GM12878 (cell line): Measurements from ENCODE around the gene ULBP2. TPM values are rescaled to one million over a fixed set of nuclear protein-coding genes. Genes with fewer than 3 reads are reported as not detected.

Experiments used
- ATAC-seq: fragments of 200-7000 bp; cut with Tn5 transposase; 3 replicates; pipeline ENCODE4 v1.9.1; 2020; ENCODE audit warnings: mild to moderate bottlenecking, moderate library complexity
- BruUV-seq: library from RNA; stranded (reverse); fragments of 400-500 nt; replicated peaks from 2 replicates; lab custom pipeline; 2021; lab: Mats Ljungman, UMichigan
- CTCF ChIA-PET: fragments of 300-600 bp; sonication (Branson Sonifier 250); formaldehyde crosslinking; extraction: SDS; loops from one replicate; lab custom pipeline; 2021; ENCODE audit warnings: inconsistent platforms; lab: Yijun Ruan, JAX
- POLR2A ChIA-PET: fragments of 350-600 bp; formaldehyde crosslinking; extraction: SDS; loops from one replicate; lab custom pipeline; 2021; ENCODE audit warnings: inconsistent platforms; lab: Charles Lee
- RAD21 ChIA-PET: fragments of 300-600 bp; sonication (Branson Sonifier 250); formaldehyde crosslinking; loops from one replicate; lab custom pipeline; 2023; ENCODE audit warnings: antibody characterized with exemption; ENCODE audit not compliant: unreplicated experiment; lab: Charles Lee
- SMC1A ChIA-PET: fragments of 300-600 bp; sonication (Branson Sonifier 250); formaldehyde crosslinking; loops from one replicate; lab custom pipeline; 2023; ENCODE audit not compliant: unreplicated experiment, uncharacterized antibody; lab: Charles Lee
- DNase-seq: peaks from one replicate; pipeline ENCODE4 v3.0.0-alpha.2; 2011; ENCODE audit warnings: low read depth, low spot score
- FAIRE-seq: peaks from 3 replicates; lab custom pipeline; 2011; peaks lifted over from hg19 to GRCh38; lab: Jason Lieb, UNC
- H2AFZ ChIP-seq: 2 replicates; pipeline ENCODE4 v1.6.0; 2011; ENCODE audit warnings: low read depth, low read length, control low read depth; ENCODE audit not compliant: control insufficient read depth
- H3K27ac ChIP-seq: 2 replicates; pipeline ENCODE4 v1.5.1; 2011; ENCODE audit warnings: control low read depth; ENCODE audit not compliant: control insufficient read depth, insufficient read depth
- H3K27me3 ChIP-seq, 2 experiments: replicated peaks in 1 of 2; 2 replicates each; pipeline versions ENCODE4 v1.6.0 to v1.6.1; 2011; ENCODE audit warnings: low read length in 1 of 2; ENCODE audit not compliant: control insufficient read depth in 2 of 2, insufficient read depth in 2 of 2
- H3K36me3 ChIP-seq, 2 experiments: 2 replicates each; pipeline ENCODE4 v1.5.1; 2011; ENCODE audit warnings: low read length in 1 of 2; ENCODE audit not compliant: control insufficient read depth in 2 of 2, insufficient read depth in 2 of 2
- H3K4me1 ChIP-seq: 2 replicates; pipeline ENCODE4 v1.6.1; 2011; ENCODE audit warnings: mild to moderate bottlenecking, low read length, moderate library complexity, mixed read lengths; ENCODE audit not compliant: control insufficient read depth, insufficient read depth
- H3K4me2 ChIP-seq: 2 replicates; pipeline ENCODE4 v1.6.0; 2011; ENCODE audit warnings: control low read depth; ENCODE audit not compliant: control insufficient read depth, insufficient read depth
- H3K4me3 ChIP-seq: fragments of 200-600 bp; sonication (generic); 2 replicates; pipeline ENCODE4 v1.5.1; 2016
- H3K79me2 ChIP-seq: 2 replicates; pipeline ENCODE4 v1.6.0; 2011; ENCODE audit warnings: low read length; ENCODE audit not compliant: control insufficient read depth, insufficient read depth
- H3K9ac ChIP-seq: 2 replicates; pipeline ENCODE4 v1.8.0; 2011; ENCODE audit warnings: low read length, control low read depth, mixed read lengths; ENCODE audit not compliant: control insufficient read depth, insufficient read depth
- H3K9me3 ChIP-seq: replicated peaks from 3 replicates; pipeline ENCODE4 v1.5.1; 2011; ENCODE audit warnings: mild to moderate bottlenecking, low read length; ENCODE audit not compliant: control insufficient read depth, insufficient read depth
- H4K20me1 ChIP-seq: 2 replicates; pipeline ENCODE4 v1.6.0; 2011; ENCODE audit not compliant: control insufficient read depth, insufficient read depth
- ATF7 ChIP-seq: fragments of 450-650 bp; IDR thresholded peaks from 2 replicates; pipeline ENCODE4 v1.6.1; 2016; ENCODE audit warnings: low read depth, mild to moderate bottlenecking
- E2F8 ChIP-seq: fragments of 450-650 bp; IDR thresholded peaks from 2 replicates; pipeline ENCODE4 v1.6.1; 2018; ENCODE audit warnings: mild to moderate bottlenecking, low read depth, moderate library complexity; ENCODE audit not compliant: partially characterized antibody
- ESRRA ChIP-seq: IDR thresholded peaks from 2 replicates; pipeline ENCODE4 v1.6.1; 2012; ENCODE audit warnings: mild to moderate bottlenecking, low read length, improper control_type of control experiment
- HDGF ChIP-seq: fragments of 450-650 bp; IDR thresholded peaks from 2 replicates; pipeline ENCODE4 v1.6.1; 2016; ENCODE audit warnings: antibody characterized with exemption
- KDM1A ChIP-seq: fragments of 200-600 bp; sonication (generic); IDR thresholded peaks from 2 replicates; pipeline ENCODE4 v1.6.1; 2016; ENCODE audit warnings: borderline replicate concordance
- MTA2 ChIP-seq: fragments of 450-650 bp; IDR thresholded peaks from 2 replicates; pipeline ENCODE4 v1.6.1; 2016; ENCODE audit warnings: low read depth, mild to moderate bottlenecking, moderate library complexity
- NFXL1 ChIP-seq: fragments of 450-650 bp; IDR thresholded peaks from 2 replicates; pipeline ENCODE4 v1.6.1; 2017; ENCODE audit warnings: antibody characterized with exemption, mild to moderate bottlenecking, borderline replicate concordance
- RELB ChIP-seq: fragments of 450-650 bp; IDR thresholded peaks from 2 replicates; pipeline ENCODE4 v1.6.1; 2017; ENCODE audit warnings: low read depth, mild to moderate bottlenecking, moderate library complexity
- TAF1 ChIP-seq: IDR thresholded peaks from 2 replicates; pipeline ENCODE4 v1.6.1; 2011; ENCODE audit warnings: mild to moderate bottlenecking, low read depth, low read length, borderline replicate concordance
- WGBS: methylation state at CpG from one replicate; pipeline ENCODE4 v1.1.6; 2016; ENCODE audit warnings: low lambda C conversion rate; ENCODE audit not compliant: insufficient replicate concordance, insufficient coverage; ENCODE audit errors: missing lambda C conversion rate; 5-methylcytosine and 5-hydroxymethylcytosine counted together
- in situ Hi-C: fragments of 300-500 bp; cut with MboI; formaldehyde crosslinking; loops from 9 replicates; pipeline ENCODE4 v1.14.3; 2018; ENCODE audit warnings: mixed read lengths
- intact Hi-C: fragments of 100-400 bp; cut with micrococcal nuclease; formaldehyde crosslinking; loops from one replicate; pipeline ENCODE4 v1.14.2; 2022; ENCODE audit not compliant: unreplicated experiment
- polyA plus RNA-seq, 11 experiments: library from polyadenylated mRNA; depleted of rRNA in 4 of 11; unstranded in 6 of 11; stranded (reverse) in 5 of 11; fragments of >200 nt; fragmentation: Nextera tagmentation in 4 of 11; fragmentation: Illumina TruSeq in 1 of 11; extraction: Ambion mirVana in 4 of 11; extraction: Trizol in 1 of 11; gene quantifications; 1 replicate in 1 of 11; 2 replicates in 10 of 11; pipeline versions ENCODE4 v1.2.1 to v1.2.3, GENCODE V29; 2011 to 2016; ENCODE audit warnings: inconsistent platforms in 2 of 11, missing spikeins in 2 of 11, low read depth in 1 of 11
- total RNA-seq, 4 experiments: library from RNA; depleted of rRNA in 3 of 4; stranded (reverse); fragments of >200 nt in 3 of 4; fragmentation: Illumina TruSeq in 1 of 4; extraction: Trizol in 1 of 4; gene quantifications; 2 replicates each; pipeline versions ENCODE4 v1.2.1 to v1.2.3, GENCODE V29; 2013 to 2021

Gene ULBP2
- total and polyA plus RNA-seq, 10 of the 15 experiments (the other 5 are each of a cell fraction or from before 2014, with no cell fraction given) = 0.16 to 2.5 (median 0.22) TPM; not detected in 3

GRCh38 chr6:149933036-149933435 lies 8.8 kb upstream of the ULBP2 start:
- Histone ChIP-seq H3K4me2 (no peak overlapping the region), H3K4me3 (no peak overlapping the region), H3K27me3 (peaks cover 6 to 8% of the 10 kb centered on the region in 2 experiments), H3K9ac (no peak overlapping the region), H3K36me3 (no peaks in the 10 kb centered on the region), H2AFZ (no peak overlapping the region), H3K79me2 (no peaks in the 10 kb centered on the region), H4K20me1 (no peaks in the 10 kb centered on the region; the same call in 1 of the 2 replicates), H3K9me3 (no peaks in the 10 kb centered on the region), H3K4me1 (peaks cover under 1% of the 10 kb centered on the region; the same call in 1 of the 2 replicates), H3K27ac (no peak overlapping the region)
- ATAC-seq (no peak), FAIRE-seq (no peak), DNase-seq (no peak)
- TF ChIP-seq HDGF (no peak), RELB (no peak)
- BruUV-seq = no TSS peak
- ChIA-PET POLR2A (no interaction called here), CTCF (interaction anchor here (1.4 to 1.5 kb wide), 2 partner anchors 84 to 85 kb away, joined by 3 to 4 read pairs; no protein-coding TSS in a partner anchor), SMC1A (interaction anchor here (1.4 kb wide), 1 partner anchor 101 kb away, joined by 3 read pairs; no protein-coding TSS in a partner anchor), RAD21 (no interaction called here)
- intact Hi-C loops = loop anchor here (10.0 kb wide), 3 partner anchors 208 to 882 kb away; no protein-coding TSS in a partner anchor
- WGBS = 39% methylated on average over 3 of the region's 5 CpGs
- in situ Hi-C loops = loop anchor here (10.0 kb wide), 1 partner anchor 882 kb away; no protein-coding TSS in a partner anchor

GRCh38 chr6:149933461-149933860 lies 8.4 kb upstream of the ULBP2 start:
- Histone ChIP-seq H2AFZ (no peak overlapping the region), H3K4me2 (no peak overlapping the region), H3K36me3 (no peaks in the 10 kb centered on the region), H3K4me3 (no peak overlapping the region), H3K27ac (no peak overlapping the region), H3K4me1 (peaks cover 4% of the 10 kb centered on the region), H3K79me2 (no peaks in the 10 kb centered on the region), H3K27me3 (peaks cover 6 to 8% of the 10 kb centered on the region in 2 experiments), H4K20me1 (no peaks in the 10 kb centered on the region; the same call in none of the 2 replicates), H3K9ac (no peak overlapping the region), H3K9me3 (no peaks in the 10 kb centered on the region)
- RAD21 ChIA-PET = no interaction called here
- 12% methylated on average over 3 of the region's 3 CpGs for WGBS
- FAIRE-seq = no peak
- SMC1A ChIA-PET = interaction anchor here (1.4 kb wide), 1 partner anchor 100 kb away, joined by 3 read pairs; no protein-coding TSS in a partner anchor
- intact Hi-C loops (loop anchor here (10.0 kb wide), 3 partner anchors 209 to 881 kb away; no protein-coding TSS in a partner anchor), in situ Hi-C loops (loop anchor here (10.0 kb wide), 1 partner anchor 881 kb away; no protein-coding TSS in a partner anchor)
- no TSS peak for BruUV-seq
- POLR2A ChIA-PET = no interaction called here
- no peak for DNase-seq
- CTCF ChIA-PET = interaction anchor here (1.4 to 1.5 kb wide), 2 partner anchors 83 to 85 kb away, joined by 3 to 4 read pairs; no protein-coding TSS in a partner anchor
- ATAC-seq = no peak
- TF ChIP-seq E2F8 = no peak
- no peak for TF ChIP-seq TAF1
- no peak for TF ChIP-seq NFXL1
- TF ChIP-seq ESRRA = no peak
- TF ChIP-seq MTA2 = no peak
- no peak for TF ChIP-seq ATF7
- no peak for TF ChIP-seq KDM1A
